Measurements from ENCODE around the gene PRDM16. TPM values are rescaled to one million over a fixed set of nuclear protein-coding genes. Genes with fewer than 3 reads are reported as not detected.
"Not testable (repeated sequence)": the region's sequence is repeated elsewhere in the genome, so short reads cannot be mapped to it uniquely, and the experiment has no call there.

Gene PRDM16
- total RNA-seq, 1 experiment from 2014 or later, result 0.95 TPM

DNA sequence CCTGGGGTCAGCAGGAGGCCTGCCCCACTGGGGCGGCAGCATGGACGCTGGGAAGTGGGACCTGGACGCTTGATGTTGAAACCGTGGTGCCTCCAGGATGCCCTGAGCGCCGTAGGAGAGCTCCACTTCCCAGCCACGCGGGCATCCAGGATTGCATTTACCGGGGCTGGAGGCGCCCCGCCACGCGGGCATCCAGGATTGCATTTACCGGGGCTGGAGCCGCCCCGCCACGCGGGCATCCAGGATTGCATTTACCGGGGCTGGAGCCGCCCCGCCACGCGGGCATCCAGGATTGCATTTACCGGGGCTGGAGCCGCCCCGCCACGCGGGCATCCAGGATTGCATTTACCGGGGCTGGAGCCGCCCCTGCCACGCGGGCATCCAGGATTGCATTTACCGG lies 218.1 kb downstream of the PRDM16 start:
- not testable (repeated sequence) for H3K36me3 ChIP-seq, H3K27me3 ChIP-seq, DNase-seq, H3K9me3 ChIP-seq, H3K4me3 ChIP-seq

DNA sequence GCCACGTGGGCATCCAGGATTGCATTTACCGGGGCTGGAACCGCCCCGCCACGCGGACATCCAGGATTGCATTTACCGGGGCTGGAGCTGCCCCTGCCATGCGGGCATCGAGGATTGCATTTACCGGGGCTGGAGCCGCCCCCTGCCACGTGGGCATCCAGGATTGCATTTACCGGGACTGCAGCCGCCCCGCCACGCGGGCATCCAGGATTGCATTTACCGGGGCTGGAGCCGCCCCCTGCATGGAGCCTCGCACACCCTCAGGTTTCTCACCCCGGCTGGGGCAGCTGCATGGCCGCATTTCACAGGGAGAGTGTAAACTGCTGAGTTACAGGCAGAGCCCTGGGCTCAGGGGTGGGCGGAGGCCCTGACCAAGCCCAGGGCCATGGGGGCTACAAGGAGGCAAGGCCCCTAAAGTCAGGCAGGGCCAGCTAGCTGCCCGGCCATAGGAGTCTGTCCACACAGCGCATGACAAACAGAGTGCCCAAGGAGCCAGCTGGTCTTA lies 218.7 kb downstream of the PRDM16 start:
- no peaks in the 10 kb centered on the region for H3K9me3 ChIP-seq
- H3K36me3 ChIP-seq, result no peaks in the 10 kb centered on the region
- no peak overlapping the region for H3K4me3 ChIP-seq
- DNase-seq, result no peak
- H3K27me3 ChIP-seq, result no peaks in the 10 kb centered on the region

DNA sequence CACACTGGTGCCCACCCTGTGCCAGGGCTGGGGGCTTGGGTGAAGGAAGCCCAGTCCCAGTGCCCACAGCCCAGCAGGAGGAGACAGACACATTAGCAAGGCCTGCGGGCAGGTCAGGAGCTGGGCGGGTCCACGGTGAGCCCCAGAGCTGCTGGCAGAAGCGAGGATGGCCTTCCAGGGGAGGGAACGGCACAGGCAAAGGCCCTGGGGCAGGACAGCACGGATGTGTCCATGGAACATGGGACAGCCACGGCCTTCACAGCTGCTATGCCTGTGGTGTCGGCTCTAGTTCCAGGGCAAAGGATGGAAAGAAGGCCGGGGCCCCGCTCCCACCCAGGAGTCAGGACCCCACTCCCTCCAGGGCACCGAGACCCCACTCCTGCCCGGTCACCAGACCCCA lies 220.5 kb downstream of the PRDM16 start:
- Histone ChIP-seq H3K9me3 (no peaks in the 10 kb centered on the region), H3K4me3 (no peak overlapping the region), H3K27me3 (no peaks in the 10 kb centered on the region), H3K36me3 (no peaks in the 10 kb centered on the region)
- no peak for DNase-seq

DNA sequence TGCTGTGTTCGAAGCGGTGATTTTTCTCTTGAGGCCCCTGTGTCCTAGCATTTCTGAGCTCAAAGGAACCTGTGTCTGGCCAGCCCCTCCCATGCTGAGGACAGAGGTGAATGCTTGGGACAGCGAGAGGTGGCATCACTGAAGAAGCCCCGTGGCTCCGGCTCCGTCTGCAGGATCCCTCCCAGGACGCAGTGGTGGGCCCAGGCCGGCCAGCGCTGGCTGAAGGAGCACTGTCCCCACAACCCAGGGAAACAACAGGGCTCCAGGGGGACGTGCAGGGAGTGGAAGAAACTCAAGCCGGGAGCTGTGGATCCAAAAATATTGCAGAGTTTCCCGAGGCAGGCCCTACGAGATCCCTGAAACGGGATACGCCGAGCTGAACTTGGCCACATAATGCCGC lies 221.4 kb downstream of the PRDM16 start:
- Histone ChIP-seq H3K9me3 (no peaks in the 10 kb centered on the region), H3K4me3 (no peak overlapping the region), H3K27me3 (no peaks in the 10 kb centered on the region), H3K36me3 (no peaks in the 10 kb centered on the region)
- no peak for DNase-seq

DNA sequence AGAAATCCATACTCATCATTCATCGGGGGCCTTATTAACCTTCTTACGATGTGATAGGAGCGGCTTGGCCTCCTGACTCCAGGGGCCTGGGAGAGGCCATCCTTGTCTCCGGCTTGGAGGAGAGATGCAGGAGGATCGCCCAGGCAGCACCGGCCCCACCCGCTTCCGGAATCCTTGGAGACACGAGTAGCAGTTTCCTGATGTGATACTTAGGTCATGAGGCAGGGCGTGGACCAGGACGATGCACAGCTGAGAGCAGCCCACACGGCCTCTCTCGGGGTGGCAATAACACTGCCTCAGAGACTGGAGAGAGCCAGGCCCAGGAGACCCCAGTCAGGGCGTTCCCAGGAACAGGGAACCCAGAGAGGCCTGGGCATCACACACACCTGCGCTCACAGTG lies 221.9 kb downstream of the PRDM16 start:
- Histone ChIP-seq H3K27me3 (no peaks in the 10 kb centered on the region), H3K36me3 (no peaks in the 10 kb centered on the region), H3K9me3 (no peaks in the 10 kb centered on the region), H3K4me3 (no peak overlapping the region)
- DNase-seq, result no peak

DNA sequence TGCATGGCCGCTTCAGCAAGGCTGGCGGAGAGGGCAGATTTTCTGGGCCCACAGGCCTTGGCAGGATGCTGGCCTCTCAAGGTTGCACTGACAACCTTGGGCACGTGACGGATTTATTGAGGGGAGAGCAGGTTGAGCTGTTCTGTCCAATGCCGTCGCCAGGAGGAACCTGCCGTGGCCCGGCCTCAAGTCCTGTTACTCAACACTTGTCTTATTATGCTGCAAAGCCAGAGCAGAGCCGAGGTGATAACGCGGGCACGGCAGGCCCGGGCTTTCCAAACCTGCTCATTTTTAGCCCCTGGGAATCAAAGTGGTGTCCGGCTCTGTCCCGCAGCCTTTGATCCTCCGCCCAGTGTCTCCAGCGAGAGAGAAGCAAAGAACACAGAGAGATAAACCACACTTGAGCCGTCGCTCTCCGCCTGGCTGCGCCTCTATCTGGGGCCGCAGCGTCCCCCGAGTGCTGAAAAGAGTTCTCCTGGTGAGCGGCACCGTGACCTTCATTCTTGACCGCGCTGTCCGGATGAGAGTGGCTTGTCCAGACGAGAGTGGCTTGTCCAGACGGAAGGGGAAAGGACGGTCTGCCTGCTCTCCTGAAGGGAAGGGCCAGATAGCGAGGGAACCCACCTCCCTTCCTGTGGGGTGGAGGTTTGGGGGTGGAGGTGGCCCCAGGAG lies 223.2 kb downstream of the PRDM16 start:
- no peak for DNase-seq
- Histone ChIP-seq H3K36me3 (no peaks in the 10 kb centered on the region), H3K4me3 (no peak overlapping the region), H3K9me3 (no peaks in the 10 kb centered on the region), H3K27me3 (no peaks in the 10 kb centered on the region)

DNA sequence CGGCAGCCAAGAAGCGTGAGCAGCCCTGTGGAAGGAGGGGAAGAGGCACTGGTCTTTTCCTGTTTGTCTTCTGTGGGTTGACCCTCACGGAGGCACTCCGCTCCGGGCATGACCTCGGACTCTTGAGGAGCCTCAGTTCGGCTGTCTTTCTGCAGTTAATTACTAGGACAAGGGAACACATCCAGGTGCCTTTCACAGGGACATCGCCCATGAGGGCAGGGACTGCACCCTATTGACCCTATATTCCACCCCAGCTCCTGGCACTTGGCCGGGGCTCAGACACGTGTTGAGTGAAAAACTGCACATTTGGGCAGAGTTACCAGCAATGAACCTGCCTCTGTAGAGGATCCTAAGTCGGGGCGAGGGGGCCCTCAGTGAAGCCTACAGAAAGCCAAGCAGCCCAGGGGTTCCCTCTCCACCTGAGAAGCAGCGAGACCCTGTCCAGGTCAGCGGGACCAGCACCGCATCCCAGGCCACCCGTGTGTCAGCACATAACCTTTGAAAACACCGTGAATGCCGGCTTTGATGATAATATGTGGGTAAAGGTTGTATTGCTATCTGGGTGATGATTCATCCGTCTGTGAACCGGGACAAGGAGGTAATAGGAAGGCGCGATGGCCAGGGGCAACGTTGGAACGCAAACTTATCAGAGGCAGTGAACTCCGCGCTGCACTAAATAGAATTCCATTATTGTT lies 224.0 kb downstream of the PRDM16 start:
- H3K36me3 ChIP-seq, result no peaks in the 10 kb centered on the region
- no peaks in the 10 kb centered on the region for H3K9me3 ChIP-seq
- DNase-seq, result no peak
- no peak overlapping the region for H3K4me3 ChIP-seq
- H3K27me3 ChIP-seq, result no peaks in the 10 kb centered on the region

DNA sequence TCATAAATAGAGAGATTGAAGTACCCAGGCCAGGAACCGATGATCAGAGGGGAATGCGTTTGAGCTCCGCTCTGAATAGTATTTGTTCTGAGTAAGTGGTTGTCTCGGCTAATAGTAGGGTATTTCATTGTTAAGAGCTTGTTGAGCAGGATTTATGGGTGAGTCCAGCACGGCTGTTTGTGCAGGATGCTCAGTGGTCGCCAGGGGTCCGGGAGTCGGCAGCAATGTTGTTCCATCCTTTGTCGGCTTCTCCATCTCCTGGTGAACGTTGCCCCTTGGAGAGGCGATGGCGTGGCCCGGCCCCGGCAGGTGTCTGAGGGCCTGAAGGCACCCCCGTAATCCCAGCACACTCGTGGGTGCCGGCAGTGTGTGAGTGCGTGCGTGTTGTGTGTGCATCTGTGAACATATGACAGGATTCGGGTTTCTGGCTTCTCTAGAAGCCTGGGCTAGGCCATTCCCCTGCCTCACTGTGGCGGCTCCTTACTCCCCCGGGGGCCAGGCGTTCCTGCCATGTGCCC lies 224.6 kb downstream of the PRDM16 start:
- no peak for DNase-seq
- Histone ChIP-seq H3K27me3 (no peaks in the 10 kb centered on the region), H3K4me3 (no peak overlapping the region)

DNA sequence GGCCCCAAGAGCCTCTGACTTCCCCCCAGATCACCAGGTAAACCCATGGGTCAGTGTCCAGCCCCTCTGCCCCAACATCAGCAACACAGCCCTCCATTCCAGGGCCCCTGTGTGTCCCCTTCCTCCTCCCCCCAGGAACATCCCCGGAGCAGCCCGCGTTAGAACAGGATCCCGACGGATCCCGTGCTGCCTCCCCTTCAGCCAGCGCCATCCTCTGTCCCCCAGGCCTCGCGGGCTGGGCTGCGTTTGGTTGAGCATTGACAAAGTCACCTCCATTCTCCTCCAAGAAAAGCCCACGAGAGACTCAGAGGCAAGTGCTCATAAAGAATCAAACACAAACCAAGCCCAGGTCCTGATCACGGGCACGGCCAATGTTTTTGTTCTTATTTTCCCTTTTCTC lies 225.4 kb downstream of the PRDM16 start:
- H3K27me3 ChIP-seq, result no peaks in the 10 kb centered on the region
- DNase-seq, result no peak
- no peaks in the 10 kb centered on the region for H3K36me3 ChIP-seq
- no peaks in the 10 kb centered on the region for H3K9me3 ChIP-seq
- H3K4me3 ChIP-seq, result no peak overlapping the region

More for the DNA sequence above, 224.6 kb downstream of the PRDM16 start:
- no peaks in the 10 kb centered on the region for H3K36me3 ChIP-seq
- no peaks in the 10 kb centered on the region for H3K9me3 ChIP-seq

DNA sequence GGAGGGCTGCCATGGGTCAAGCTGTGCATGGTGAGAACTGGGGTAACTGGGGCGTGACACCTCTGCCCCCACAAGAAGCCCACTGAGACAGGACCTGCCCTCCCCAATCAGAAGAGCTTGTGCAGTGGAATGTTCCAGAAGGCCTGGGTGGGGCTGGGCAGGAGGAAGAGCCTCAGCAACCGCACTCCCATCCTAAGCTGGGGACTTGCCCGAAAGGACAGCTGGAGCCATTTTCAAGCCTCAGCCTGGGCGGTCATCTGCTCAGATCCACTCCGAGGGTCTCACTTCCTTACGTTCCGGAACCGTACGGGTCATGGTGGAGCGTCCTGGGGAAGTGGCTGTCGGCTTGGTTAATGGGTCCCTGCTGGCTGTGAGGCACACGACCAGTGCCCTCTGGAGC lies 226.8 kb downstream of the PRDM16 start:
- Histone ChIP-seq H3K36me3 (no peaks in the 10 kb centered on the region), H3K27me3 (no peaks in the 10 kb centered on the region), H3K9me3 (no peaks in the 10 kb centered on the region), H3K4me3 (no peak overlapping the region)
- no peak for DNase-seq

DNA sequence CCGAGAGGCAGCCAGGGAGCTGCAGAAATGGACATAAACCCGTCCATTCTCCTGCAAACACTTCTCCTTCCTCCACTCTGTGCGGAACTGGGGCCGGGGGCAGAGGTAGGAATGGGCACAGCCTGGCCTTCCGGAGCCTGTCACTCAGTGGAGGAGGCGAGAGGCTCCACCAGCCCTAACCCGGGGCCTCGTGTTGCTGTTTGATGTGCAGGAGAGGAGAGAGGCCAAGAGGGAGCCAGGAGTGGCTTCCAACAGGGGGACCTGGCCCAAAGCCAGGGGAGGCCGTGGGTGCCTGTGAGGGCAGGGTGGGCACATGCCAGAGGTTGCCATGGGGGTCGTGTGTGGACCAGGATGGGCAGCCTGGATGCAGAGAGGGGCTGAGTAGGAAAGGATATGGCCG lies 227.3 kb downstream of the PRDM16 start:
- Histone ChIP-seq H3K4me3 (no peak overlapping the region), H3K27me3 (no peaks in the 10 kb centered on the region), H3K36me3 (no peaks in the 10 kb centered on the region), H3K9me3 (no peaks in the 10 kb centered on the region)
- no peak for DNase-seq

DNA sequence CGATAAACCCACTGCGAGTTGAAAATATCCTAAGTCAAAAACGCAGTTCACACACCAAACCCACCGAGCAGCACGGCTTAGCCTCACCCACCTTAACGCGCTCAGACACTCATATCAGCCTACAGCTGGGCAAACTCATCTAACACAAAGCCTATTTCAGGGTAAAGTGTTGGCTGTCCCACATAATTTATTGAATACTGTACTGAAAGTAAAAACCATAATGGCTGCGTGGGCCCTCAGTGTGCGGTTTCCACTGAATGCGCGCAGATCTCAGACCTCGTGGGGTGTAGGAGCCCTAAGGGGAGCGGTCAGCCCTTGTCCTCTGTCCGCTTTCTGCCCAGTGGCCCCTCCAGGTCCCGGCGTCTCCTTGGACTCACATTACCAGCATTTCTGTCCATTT lies 227.8 kb downstream of the PRDM16 start:
- Histone ChIP-seq H3K9me3 (no peaks in the 10 kb centered on the region), H3K36me3 (no peaks in the 10 kb centered on the region), H3K4me3 (no peak overlapping the region), H3K27me3 (no peaks in the 10 kb centered on the region)
- DNase-seq, result no peak

DNA sequence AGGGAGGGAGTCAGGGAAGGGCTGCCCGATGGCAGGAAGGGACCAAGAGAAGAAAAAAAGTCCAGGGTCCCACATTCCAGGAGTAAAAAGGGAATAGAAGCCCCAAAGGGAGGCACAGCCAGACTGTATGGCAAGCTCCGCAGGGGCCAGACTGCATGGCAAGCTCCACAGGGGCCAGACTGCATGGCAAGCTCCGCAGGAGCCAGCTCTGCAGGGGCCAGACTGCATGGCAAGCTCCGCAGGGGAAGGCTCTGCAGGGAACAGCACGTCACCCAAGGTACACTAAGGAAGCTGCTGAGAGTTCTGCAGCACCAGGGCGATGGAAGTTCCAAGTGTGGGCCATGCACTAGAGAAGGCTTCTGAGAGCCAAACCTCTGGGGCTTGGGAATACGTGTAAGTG lies 228.8 kb downstream of the PRDM16 start:
- H3K9me3 ChIP-seq, result no peaks in the 10 kb centered on the region
- DNase-seq, result no peak
- H3K4me3 ChIP-seq, result no peak overlapping the region
- no peaks in the 10 kb centered on the region for H3K36me3 ChIP-seq
- H3K27me3 ChIP-seq, result no peaks in the 10 kb centered on the region

DNA sequence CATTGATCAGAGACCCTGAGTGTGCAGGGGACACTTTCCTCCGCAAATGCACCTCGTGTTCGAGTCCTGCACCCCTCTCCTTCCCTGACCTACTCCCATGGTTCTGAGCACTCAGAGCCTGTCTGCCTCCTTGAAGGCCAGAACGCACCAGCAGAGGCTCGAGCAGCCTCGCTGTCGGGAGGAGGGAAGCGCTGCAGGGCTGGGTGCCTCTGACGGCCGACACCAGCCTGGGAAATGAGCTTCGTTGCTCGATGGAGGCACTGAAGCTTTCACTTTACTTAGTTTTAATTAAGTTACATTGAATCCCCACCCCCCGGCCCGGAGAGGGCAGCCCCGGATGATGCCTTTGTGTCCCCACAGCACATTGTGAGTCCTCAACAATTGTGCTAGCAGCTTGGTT lies 229.2 kb downstream of the PRDM16 start:
- Histone ChIP-seq H3K27me3 (no peaks in the 10 kb centered on the region), H3K36me3 (no peaks in the 10 kb centered on the region), H3K4me3 (no peak overlapping the region), H3K9me3 (no peaks in the 10 kb centered on the region)
- DNase-seq, result no peak

DNA sequence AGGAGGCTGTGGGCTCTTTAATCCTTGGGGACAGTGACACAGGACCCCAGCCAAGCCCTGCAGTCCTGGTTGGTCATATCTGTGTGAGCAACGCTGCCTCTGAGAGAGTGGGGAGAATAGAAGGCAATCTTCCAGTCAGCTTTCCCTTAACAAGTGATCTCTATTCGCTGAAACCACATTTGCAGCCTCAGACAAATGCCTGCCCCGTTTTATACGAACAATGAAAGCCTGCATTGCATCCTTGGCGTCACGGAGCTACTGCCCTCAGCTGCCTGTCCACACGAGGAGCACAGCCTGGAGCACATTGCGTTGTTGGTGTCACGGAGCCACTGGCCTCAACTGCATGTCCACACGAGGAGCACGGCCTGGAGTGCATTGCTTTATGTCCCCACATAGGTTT lies 235.2 kb downstream of the PRDM16 start:
- H3K9me3 ChIP-seq, result no peaks in the 10 kb centered on the region
- no peaks in the 10 kb centered on the region for H3K27me3 ChIP-seq
- no peak for DNase-seq
- H3K4me3 ChIP-seq, result no peak overlapping the region
- H3K36me3 ChIP-seq, result no peaks in the 10 kb centered on the region

DNA sequence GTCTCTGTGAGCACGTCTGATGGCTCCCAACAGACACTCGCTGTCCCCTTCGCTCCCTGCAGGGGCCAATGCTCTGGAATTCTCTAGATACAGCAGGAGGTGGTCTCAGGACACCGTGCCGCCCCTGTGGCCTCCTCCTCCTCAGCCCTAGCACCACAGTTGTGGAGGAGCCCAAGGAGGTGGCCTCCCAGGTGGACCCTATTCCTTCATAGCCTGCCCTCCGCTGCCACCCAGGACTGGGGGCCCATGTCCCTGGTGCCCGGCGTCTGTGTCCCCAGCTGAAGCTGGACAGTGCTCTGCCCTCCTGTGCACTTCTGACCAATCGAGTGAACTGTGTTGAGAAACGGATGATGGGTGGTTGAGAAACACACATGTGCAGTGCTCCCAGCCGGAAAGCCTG lies 235.7 kb downstream of the PRDM16 start:
- Histone ChIP-seq H3K4me3 (no peak overlapping the region), H3K27me3 (no peaks in the 10 kb centered on the region), H3K9me3 (no peaks in the 10 kb centered on the region), H3K36me3 (no peaks in the 10 kb centered on the region)
- no peak for DNase-seq

DNA sequence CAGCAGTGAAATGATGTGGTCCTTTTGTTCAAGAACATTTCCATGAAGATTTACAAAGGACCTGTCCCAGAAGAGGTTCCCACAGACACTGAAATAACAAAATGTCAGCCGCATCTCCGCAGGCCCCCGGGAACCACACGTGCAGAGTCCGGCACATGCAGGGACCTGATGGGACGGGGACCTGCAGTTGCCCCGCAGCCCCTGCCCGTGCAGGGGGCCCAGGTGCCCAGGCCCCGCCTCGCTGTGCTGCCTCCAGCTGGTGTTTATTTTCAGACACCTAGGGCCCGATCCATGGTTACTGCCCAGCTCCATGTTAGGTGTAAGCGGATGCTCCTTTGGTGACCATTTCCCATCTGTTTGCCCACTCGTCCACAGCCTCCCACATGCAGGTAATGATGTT lies 236.2 kb downstream of the PRDM16 start:
- no peak for DNase-seq
- Histone ChIP-seq H3K36me3 (no peaks in the 10 kb centered on the region), H3K27me3 (no peaks in the 10 kb centered on the region), H3K4me3 (no peak overlapping the region), H3K9me3 (no peaks in the 10 kb centered on the region)

All from MG63 (cell line).